Right lobe of liver (tissue), 6 donors: ENCODE results near the gene SYDE1. TPM values are rescaled to one million over a fixed set of nuclear protein-coding genes. Genes with fewer than 3 reads are reported as not detected.

Source experiments
- ATAC-seq, 4 donors: fragments of 200-7000 bp; cut with Tn5 transposase; one replicate each; pipeline ENCODE4 v1.9.1; 2020; ENCODE audit warnings: mild to moderate bottlenecking in 4 of 4, moderate library complexity in 4 of 4
- DNase-seq, 3 donors: peaks; one replicate each; pipeline ENCODE4 v3.0.0-alpha.2; 2020
- H3K27ac ChIP-seq, 3 donors: fragments of 200-600 bp; one replicate each; pipeline ENCODE4 v1.8.0; 2022
- H3K27me3 ChIP-seq, 2 donors: fragments of 200-600 bp; one replicate each; pipeline ENCODE4 v1.8.0; 2022
- H3K36me3 ChIP-seq, 4 donors: fragments of 200-600 bp; sonication (generic) in 1 of 4; one replicate each; pipeline versions ENCODE4 v1.5.1 to v1.8.0; 2017 to 2022; ENCODE audit warnings: control low read depth in 1 of 4
- H3K4me1 ChIP-seq, 4 donors: fragments of 200-600 bp; sonication (generic) in 1 of 4; one replicate each; pipeline versions ENCODE4 v1.5.1 to v1.8.0; 2017 to 2022; ENCODE audit warnings: control low read depth in 1 of 4
- H3K4me3 ChIP-seq, 3 donors: fragments of 200-600 bp; one replicate each; pipeline ENCODE4 v1.8.0; 2022
- H3K9me3 ChIP-seq, 4 donors: fragments of 200-600 bp; sonication (generic) in 1 of 4; one replicate each; pipeline versions ENCODE4 v1.5.1 to v1.8.0; 2017 to 2022; ENCODE audit warnings: control low read depth in 1 of 4
- POLR2A ChIP-seq: fragments of 450-650 bp; IDR thresholded peaks from one replicate; pipeline ENCODE4 v1.6.1; 2017; ENCODE audit warnings: antibody characterized with exemption, mild to moderate bottlenecking
- WGBS: methylation state at CpG from one replicate; pipeline ENCODE4 v1.1.6; 2018; ENCODE audit warnings: low coverage, low lambda C conversion rate; ENCODE audit not compliant: insufficient coverage; ENCODE audit errors: missing lambda C conversion rate; 5-methylcytosine and 5-hydroxymethylcytosine counted together
- intact Hi-C, 2 donors: fragments of 100-400 bp; cut with DNase I; formaldehyde crosslinking; loops; one replicate each; pipeline versions ENCODE4 v1.11.2 to v1.14.1; 2022
- total RNA-seq, 6 experiments: library from RNA; depleted of rRNA in 2 of 6; stranded (reverse); fragments of >200 nt in 2 of 6; fragmentation: NEBNext Ultra II Directional in 3 of 6; extraction: Animal tissue kit (Norgen Biotek cat#: 25700) in 3 of 6; gene quantifications; one replicate each; pipeline versions ENCODE4 v1.1.0 to v1.2.4, GENCODE V29; 2016 to 2023
- TF ChIP-seq, protein P1 (sequence below), 4 donors: fragments of 200-600 bp in 3 of 4; fragments of 450-650 bp in 1 of 4; IDR thresholded peaks; one replicate each; pipeline versions ENCODE4 v1.5.1 to v1.8.0; 2016 to 2022; ENCODE audit warnings: antibody characterized with exemption in 4 of 4, mild to moderate bottlenecking in 2 of 4
- donor health status: DM: no; HTN: yes; CAD: no.
- donor health status: DM: no; HTN: no; CAD: no.
- donor health status: DM: no; HTN: no; CAD: no.
- donor health status: DM: no; HTN: yes; CAD: no.
- donor health status: DM: no; HTN: yes; CAD: no.

SYDE1 gene
- total RNA-seq, 6 experiments from 2014 or later, result 2.7 to 7.4 (median 4.6) TPM

DNA sequence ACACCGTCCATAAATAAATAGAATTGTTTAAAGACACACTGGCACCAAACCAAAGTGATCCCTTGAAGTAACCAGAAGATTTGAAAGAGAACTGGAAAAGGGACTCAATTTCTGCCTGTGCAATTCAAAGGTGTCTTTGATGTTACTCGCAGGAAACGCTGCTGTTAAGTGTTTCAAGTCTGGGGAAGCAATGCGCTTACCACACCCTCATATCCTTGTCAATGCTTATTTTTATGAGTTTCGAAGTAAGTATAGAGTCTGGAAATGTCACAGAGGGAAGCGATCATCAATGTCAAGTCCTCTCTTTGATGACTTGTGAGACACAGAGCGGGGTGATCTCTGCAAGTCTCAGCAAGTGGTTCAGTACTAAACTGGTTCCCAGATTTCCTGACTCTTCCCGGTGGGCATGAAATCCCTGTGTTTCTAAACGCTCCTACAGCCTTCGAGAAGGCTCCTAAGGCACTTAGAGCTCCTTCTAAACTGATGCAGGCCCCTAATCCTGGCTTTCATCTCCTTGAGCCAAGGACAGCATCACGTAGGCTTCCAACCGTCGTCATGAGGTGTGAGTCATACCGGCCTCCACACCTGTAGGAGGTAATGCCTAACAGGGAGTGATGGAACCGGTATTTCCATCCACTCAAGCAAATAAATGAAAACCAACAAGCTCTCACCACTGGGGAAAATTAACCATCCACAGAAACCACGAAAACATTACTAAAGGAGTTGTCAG lies 22.8 kb downstream of the SYDE1 start:
- ATAC-seq (no peak), DNase-seq (peak in 1 of 3 donors; percentile 11)
- Histone ChIP-seq H3K27ac (no peak overlapping the region), H3K4me1 (peaks cover 0 to 6% (median 0%) of the 10 kb centered on the region in 4 donors), H3K36me3 (no peaks in the 10 kb centered on the region), H3K27me3 (no peaks in the 10 kb centered on the region), H3K4me3 (no peak overlapping the region), H3K9me3 (no peaks in the 10 kb centered on the region)
- TF ChIP-seq, protein P1, sequence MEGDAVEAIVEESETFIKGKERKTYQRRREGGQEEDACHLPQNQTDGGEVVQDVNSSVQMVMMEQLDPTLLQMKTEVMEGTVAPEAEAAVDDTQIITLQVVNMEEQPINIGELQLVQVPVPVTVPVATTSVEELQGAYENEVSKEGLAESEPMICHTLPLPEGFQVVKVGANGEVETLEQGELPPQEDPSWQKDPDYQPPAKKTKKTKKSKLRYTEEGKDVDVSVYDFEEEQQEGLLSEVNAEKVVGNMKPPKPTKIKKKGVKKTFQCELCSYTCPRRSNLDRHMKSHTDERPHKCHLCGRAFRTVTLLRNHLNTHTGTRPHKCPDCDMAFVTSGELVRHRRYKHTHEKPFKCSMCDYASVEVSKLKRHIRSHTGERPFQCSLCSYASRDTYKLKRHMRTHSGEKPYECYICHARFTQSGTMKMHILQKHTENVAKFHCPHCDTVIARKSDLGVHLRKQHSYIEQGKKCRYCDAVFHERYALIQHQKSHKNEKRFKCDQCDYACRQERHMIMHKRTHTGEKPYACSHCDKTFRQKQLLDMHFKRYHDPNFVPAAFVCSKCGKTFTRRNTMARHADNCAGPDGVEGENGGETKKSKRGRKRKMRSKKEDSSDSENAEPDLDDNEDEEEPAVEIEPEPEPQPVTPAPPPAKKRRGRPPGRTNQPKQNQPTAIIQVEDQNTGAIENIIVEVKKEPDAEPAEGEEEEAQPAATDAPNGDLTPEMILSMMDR (IDR thresholded peaks at IDR 0.05), result no peak
- TF ChIP-seq POLR2A, result no peak
- WGBS, result 57% methylated on average over 15 of the region's 16 CpGs
- intact Hi-C loops, result no loop called here

DNA sequence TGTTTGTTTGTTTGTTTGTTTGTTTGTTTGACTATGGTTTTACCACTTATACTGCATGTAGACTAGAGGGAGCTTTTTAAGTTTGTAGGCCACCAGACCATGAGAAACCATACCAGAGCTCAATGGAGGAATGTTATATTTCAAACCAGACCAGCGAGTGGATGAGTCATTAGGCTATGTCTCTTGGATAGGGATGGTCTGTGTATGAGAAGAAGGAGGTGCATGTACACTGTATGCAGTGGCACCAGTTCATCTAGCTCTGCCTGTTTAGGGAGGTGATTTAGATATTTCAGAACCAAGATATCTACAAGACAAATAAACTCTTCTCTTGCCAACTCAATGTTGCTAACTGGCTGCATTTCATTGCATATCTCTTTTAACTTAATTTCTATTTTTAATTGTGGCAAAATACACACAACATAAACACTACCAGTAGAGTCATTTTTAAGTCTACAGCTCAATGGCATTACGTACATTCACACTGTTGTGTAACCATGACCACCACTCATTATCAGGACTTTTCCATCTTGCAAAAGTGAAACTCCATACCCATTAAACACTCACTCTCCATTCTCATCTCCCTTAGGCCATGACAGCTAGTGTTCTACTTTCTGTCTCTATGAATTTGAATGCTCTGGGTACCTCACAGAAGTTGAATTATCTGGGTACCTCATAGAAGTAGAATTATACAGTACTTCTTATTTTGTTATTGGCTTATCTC lies 29.2 kb downstream of the SYDE1 start:
- intact Hi-C loops, result no loop called here
- no peaks in the 10 kb centered on the region for H3K9me3 ChIP-seq
- TF ChIP-seq POLR2A, result no peak
- TF ChIP-seq, protein P1 (IDR thresholded peaks at IDR 0.05), result no peak

DNA sequence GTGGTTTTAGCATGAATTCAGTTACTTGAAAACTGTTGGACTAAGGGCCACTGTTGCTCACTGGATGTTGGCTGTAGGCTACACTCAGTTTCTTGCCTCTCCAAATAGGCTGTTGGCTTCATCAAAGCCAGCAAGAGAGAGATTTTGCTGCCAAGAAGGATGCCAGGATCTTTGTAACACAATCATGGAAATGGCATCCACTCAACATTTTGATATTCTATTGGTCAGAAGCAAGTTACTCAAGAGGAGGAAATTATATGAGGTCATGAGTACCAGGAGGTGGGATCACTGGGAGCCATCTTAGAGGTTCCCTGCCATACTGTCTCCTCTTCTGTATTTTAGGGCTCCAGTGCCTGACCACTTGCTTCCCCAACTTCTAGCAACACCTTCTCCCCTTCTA lies 30.6 kb downstream of the SYDE1 start:
- ATAC-seq (no peak), DNase-seq (no peak)
- TF ChIP-seq POLR2A, result no peak
- TF ChIP-seq, protein P1 (IDR thresholded peaks at IDR 0.05), result no peak
- no peak overlapping the region for H3K4me3 ChIP-seq
- no peaks in the 10 kb centered on the region for H3K9me3 ChIP-seq
- no peak overlapping the region for H3K27ac ChIP-seq
- intact Hi-C loops, result no loop called here
- H3K36me3 ChIP-seq, result no peaks in the 10 kb centered on the region
- no peaks in the 10 kb centered on the region for H3K27me3 ChIP-seq
- no peaks in the 10 kb centered on the region for H3K4me1 ChIP-seq

More for the DNA sequence above, 29.2 kb downstream of the SYDE1 start:
- no peaks in the 10 kb centered on the region for H3K36me3 ChIP-seq
- ATAC-seq, result no peak
- H3K4me1 ChIP-seq, result no peaks in the 10 kb centered on the region
- 28% methylated on average over 2 of the region's 2 CpGs for WGBS
- no peak overlapping the region for H3K27ac ChIP-seq
- no peaks in the 10 kb centered on the region for H3K27me3 ChIP-seq
- no peak for DNase-seq
- H3K4me3 ChIP-seq, result no peak overlapping the region

DNA sequence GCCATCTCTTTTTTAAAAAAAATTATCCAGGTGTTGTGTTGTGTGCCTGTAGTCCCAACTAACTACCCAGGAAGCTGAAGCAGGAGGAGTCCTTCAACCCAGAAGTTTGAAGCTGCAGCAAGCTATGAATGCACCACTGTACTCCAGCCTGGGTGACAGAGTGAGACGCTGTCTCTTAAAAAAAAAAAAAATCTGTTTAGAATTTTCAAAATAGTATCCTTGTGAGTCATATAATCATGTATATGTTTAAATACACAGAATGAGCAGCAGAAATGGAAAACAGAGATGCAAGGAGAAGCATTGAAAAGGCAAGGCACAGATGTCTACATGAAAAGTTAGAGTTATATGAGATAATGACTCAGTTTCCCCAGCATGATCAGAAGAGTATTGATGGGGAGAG lies 31.2 kb downstream of the SYDE1 start:
- ATAC-seq (no peak), DNase-seq (no peak)
- no peaks in the 10 kb centered on the region for H3K27me3 ChIP-seq
- 38% methylated on average over 1 of the region's 1 CpG for WGBS
- TF ChIP-seq, protein P1 (IDR thresholded peaks at IDR 0.05), result no peak
- no peak for TF ChIP-seq POLR2A
- no peaks in the 10 kb centered on the region for H3K36me3 ChIP-seq
- H3K27ac ChIP-seq, result no peak overlapping the region
- no peak overlapping the region for H3K4me3 ChIP-seq
- H3K4me1 ChIP-seq, result no peaks in the 10 kb centered on the region
- no peaks in the 10 kb centered on the region for H3K9me3 ChIP-seq
- intact Hi-C loops, result no loop called here
